Limb (tissue), 2 donors: ENCODE results near the gene RPH3AL.

Experiments used
- DNase-seq, 2 donors: peaks; one replicate each; pipeline ENCODE4 v3.0.0-alpha.2; 2016; ENCODE audit errors: extremely low spot score in 2 of 2

RPH3AL gene

DNA sequence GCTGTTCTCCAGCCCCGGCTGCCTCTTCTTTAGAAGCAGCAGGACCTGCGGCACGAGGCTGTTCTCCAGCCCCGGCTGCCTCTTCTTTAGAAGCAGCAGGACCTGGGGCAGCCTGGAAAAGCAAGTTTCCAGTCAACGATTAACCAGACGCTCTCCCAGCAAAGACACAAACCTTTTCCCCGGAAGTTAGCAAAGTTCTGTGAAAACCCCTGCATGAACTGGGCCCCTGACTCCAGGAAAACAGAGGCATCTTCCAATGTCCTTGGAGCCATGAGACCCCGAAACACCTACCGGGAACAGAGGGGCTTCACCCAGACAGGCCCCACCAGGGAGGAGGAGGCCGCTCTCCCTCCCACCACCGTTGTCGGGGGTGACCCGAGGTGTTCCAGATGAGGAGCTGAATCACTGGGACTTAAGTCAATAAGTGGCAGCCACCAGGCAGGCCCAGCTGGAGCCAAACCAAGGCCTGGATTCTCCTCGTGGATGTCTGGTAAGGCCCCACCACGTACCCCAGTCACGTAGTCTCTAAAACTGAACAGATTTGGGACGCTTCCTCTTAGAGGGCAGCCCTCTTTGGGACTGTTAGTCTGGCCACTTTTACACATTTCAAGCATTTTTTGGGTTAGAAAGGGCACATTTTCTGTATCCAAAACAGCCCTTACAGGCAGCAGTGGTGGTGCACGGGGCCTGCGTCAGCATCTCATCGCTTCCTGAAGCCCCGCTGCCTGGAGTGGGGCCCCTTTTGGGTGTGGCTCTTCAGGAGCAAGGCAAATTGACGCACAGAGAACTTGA, at the start of gene RPH3AL:
RPH3AL (minus strand) TSS at position 387 of the 792 bp plus-strand sequence. CDS start 25,264 bp downstream, outside the sequence.
- peak; percentile 36 to 72 for DNase-seq

DNA sequence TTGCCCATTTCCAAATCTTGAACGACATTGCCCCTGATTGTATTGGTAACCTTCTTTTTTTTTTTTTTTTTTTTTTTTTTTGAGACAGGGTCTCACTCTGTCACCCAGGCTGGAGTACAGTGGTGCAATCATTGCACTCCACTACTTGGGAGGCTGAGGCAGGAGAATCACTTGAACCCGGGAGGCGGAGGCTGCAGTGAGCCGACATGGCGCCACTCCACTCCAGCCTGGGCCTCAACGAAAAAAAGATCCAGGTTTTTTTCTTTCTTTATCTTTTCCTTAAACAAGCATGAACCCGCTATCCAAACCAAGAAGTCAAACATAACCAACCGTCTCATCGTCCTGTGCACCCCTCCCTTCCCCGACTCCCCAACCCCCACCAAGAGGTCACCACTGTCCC, 47.6 kb upstream of the RPH3AL start:
- no peak for DNase-seq

- no peak for DNase-seq
Measured at GRCh38 chr17:396788-397187, 44.2 kb upstream of the RPH3AL start.

DNA sequence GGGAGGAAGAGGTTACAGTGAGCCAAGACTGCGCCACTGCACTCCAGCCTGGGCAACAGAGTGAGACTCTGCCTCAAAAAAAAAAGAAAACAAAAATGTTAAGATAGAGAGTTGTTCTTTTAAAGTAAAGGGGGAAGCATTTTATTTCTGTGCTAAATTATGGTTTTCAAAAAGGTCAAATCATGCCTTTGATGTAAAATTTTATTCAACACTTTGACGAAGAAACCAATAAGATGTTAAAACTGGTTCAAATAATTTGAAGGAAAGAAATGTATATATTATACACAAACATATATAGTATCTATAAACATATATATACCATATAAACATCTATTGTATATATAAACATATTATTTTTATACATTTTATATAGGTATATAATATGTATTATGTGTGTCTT, 43.4 kb upstream of the RPH3AL start:
- DNase-seq, result no peak

DNA sequence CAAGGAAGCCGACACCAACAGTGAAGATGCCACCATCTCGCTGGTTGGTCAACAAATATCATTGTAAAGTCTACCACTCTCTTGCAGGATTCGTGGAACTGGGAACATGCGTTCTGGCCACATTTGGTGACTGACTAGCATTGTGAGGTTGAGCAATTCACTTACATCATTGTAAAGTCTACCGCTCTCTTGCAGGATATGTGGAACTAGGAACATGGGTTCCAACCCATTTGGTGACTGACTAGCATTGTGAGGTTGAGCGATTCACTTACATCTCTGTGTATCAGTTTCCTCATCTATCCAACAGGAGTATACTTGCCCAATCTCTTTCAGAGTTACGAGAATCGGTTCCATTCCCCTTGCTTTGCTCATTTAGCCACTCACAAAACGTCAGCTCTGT, 42.6 kb upstream of the RPH3AL start:
- no peak for DNase-seq

DNA sequence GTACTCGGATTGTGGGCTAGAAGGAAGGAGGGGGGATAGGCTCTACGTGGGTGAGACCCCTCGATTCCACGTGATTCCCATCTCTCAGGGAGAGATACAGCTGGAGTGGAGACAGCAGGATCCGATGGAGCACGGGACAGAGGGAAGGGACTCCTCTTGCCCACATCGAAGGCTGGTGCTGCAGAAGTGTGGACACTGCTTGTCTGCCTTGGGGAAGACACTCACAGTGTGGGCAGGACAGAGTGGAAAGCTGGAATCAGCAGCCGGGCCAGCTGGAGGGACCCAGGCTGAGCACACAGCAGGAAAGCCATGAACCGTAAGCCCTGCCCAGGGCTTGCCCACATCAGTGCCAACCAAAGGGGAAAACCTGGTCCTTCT, 42.1 kb upstream of the RPH3AL start:
- DNase-seq, result no peak

DNA sequence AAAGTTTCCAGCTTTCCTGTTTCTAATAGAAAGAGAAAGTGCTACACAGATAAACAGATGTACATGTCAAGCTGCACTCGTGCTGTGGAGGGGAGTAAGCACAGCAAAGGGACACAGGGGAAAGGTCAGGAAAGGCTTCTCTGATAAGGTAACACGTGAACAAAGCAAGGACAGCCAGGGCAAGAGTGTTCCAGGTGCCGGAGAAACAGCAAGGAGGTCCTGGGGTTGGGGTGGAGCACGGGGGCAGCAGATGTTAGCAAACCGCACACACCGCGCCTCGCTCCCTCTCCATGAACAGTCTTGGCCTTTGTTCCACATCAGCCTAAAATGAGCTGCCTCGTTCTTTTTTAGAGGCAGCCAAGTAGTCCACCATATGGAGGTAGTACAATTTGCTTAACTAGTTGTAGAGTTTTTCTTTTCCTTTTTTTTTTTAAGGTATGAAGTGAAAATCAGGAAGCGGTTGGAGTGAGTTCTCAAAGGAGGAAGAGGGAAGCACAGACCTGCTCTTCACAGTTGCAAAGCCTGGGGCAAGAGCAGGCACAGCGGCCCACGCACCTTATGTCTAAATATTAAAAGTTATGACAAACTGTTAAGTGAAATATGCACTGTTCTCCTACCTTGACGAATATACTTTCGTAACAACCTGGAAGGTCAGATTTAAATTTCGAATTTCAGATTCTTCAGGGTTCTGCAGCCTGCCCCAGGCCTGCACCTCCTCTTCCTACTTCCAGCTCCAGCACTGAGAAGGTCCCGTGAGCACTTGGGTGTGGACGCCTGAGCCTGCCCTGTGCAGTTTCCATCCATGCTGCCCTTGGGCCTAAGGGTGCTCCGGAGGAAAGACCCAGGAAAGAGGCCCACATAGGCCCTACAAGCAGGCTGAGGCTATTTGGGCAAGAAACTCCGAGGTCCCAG, 41.5 kb upstream of the RPH3AL start:
- DNase-seq, result no peak

GRCh38 chr17:391850-392249, 39.2 kb upstream of the RPH3AL start:
- DNase-seq, result no peak

DNA sequence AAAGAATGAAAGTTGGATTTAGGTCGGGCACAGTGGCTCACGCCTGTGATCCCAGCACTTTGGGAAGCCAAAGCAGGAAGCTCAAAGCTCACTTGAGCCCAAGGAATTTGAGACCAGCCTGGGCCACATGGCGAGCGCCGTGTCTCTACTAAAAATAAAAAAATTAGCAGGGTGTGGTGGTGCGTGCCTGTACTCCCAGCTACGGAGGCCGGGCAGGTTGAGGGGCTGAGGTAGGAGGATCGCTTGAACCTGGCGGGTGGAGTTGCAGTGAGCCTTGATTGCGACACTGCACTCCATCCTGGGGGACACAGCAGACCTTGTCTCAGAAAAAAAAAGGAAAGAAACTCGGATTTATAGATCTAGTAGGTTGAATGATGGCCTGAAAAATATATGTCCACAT, 37.4 kb upstream of the RPH3AL start:
- DNase-seq, result no peak

GRCh38 chr17:388087-388486, 35.5 kb upstream of the RPH3AL start:
- no peak for DNase-seq

GRCh38 chr17:386141-386876, 33.7 kb upstream of the RPH3AL start:
- peak; percentile 46 to 89 for DNase-seq

DNA sequence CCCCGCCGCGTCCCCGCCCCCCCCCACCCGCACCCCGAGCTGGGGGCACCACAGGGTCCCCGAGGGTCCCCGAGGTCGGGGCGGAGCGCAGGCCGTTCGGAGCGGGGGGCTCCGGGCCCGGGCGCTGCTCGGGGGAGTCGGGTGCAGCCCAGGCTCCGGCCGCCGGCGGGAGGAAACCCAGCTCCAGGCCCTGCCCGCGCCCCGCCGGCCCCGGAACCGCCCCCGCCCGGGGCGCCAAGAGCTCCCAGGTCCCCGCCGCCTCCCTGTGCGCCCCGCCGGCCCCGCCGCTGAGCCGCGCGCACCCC, 33.2 kb upstream of the RPH3AL start:
- DNase-seq, result no peak

DNA sequence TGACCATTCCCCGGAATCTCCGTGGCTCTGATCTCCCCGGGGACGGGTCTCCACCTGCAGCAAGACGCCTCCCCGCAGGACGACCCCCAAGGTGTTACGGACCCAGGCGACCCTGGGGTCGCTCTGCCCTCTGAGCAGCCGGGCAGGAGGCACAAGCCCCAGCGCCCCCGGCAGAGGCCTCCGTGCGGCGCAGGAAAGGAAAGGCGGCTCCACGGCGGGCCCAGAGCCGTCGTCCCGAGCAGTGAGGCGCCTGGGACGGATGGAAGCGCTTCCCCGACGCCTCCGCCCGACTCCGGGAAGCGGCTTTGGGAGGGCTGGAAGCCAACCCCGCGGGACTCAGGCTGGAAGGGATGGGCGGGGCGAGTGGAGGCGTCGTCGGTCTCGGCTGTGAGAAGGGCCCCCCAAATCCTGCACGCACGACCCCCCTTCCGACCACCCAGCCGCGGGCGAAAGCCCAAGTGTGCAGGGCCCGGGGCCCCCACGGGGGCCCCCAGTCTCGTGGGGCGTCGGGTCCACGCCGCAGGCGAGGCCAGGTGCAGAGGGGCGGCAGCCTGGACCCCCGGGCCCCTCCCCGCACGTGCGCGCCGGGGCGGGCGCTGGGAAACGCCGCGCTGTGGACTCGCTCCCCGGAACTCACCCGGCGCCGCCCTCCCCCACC, 32.7 kb upstream of the RPH3AL start:
- peak in 1 of 2 donors; percentile 81 for DNase-seq

DNA sequence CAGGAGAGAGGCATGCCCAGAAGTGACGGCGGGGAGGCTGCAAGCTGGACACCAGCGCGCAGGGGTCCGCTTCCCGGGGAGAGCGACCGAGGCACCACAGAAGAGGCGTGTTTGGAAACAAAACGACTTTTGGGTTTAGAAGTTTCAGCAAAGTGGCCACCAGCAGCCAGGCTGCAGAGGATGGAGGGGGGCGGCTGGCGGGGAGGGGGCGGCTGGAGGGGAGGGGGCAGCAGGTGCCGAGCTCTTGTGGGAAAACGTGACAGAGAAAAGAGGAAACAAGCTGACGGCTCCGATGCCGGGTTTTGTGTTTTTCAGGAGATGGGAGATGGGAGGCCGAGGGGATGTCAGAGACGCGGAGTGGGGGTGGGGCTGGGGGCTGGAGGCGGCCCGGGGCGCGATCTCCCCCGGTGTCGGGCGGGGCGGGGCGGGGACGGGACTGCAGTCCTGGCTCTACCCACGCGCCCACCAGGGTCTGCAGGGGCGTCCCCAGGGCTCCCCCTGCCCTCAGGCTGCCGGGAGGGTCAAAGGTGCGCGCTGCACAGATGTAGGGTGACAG, 32.1 kb upstream of the RPH3AL start:
- DNase-seq, result no peak

DNA sequence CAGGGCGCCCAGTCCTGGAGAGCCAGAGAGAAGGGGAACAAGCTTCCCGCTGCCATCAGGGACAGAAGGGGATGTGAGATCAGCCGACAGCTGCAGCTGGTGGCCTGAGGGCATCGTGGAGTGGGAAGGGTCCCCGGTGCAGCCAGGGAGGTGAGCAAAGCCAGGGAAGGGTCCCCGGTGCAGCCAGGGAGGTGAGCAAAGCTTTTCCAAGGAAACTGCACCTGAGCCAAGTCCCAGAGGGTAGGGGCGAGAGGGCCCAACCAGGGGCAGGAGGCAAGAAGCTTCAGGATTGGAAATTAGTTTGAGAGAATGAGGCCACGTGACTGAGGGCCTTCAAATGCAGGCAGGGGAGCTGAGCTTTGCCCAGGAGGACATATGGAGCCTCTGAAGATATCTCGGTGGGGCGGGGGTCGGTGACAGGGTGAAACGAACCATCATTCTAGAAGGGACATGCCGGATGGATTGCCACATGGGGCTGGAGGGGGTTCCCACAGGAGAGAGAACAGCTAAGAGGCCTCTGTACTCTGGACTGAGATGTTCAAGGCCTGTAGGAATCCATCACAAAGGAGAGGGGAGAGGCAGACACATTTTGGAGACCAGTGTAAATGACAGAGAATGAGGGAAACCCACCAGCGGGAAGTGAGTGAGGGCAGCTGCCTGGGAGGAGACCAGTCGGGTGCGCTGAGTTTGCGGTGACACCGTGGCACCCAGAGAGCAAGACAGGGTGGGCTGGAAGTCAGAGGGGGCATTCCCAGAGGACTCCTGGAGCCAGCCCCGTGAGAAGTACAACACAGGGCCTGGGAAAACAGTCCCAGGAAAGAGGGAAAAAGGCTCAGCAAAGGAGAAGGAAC, 31.4 kb upstream of the RPH3AL start:
- no peak for DNase-seq

DNA sequence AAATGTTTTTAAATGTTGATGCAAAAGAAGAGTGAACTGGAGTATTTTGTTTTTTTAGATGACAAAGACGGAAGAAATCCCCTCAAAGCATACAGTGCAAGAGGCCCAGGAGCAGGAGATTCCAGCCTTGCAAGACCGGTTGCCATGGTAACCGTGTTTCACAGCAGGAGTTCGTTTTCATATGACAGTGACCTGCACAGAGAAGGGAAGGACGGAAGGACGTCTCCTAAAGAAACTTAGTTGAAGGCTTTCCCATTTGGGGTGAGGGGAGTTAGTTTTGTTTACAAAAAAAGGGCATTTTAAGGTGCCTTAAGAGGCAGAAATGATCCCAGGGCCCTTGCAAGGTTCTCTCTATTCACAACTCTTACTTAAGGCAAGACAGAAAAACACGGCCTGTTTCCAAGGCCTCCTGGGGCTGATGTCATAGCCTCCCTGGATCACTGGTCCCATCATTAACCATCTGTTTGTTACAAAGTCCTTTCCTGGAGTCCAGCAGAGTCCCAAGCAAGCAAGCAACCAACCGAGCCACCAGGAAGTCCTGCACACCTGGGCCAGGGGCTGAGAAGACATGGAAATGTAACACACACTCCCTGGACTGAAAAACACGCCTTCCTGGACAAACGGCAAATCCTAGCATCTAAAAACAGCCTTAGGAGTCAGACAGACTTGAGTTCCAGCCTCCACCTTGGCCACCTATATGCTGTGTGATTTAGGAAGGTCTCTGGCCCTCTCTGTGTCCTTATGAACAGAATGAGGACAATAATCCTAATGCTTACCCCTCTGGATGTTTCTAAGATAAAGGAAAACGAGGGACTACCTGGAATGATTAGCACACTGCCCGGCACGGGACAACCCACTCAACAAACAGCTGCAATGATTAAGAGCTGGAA, 30.3 kb upstream of the RPH3AL start:
- peak; percentile 62 to 78 for DNase-seq

- DNase-seq, result no peak
Measured at GRCh38 chr17:381941-382643, 29.5 kb upstream of the RPH3AL start.

DNA sequence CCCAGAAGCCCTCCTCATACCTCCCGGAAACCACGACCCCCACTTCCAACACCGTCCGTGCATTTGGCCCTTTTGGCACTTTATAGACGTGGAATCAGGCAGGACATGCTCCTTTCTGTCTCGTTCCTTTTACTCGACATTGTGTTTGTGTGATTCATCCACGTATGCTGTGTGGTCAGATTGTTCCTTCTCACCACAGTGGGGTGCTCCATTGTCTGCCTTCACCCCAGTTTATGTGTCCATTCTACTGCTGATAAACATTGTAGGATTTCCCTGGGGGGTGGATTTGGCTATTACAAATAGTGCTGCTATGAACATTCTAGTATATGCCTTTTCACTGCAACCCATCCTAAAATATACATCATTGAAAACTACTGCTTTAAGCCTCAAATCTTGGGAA, 28.9 kb upstream of the RPH3AL start:
- no peak for DNase-seq
